Fibroblast of lung (primary cell): ENCODE measurements around the gene DRG2.

Source experiments
- CTCF ChIP-seq, 2 donors: IDR thresholded peaks in 1 of 2; conservative IDR thresholded peaks in 1 of 2; 1 replicate in 1 of 2; 2 replicates in 1 of 2; pipeline ENCODE4 v1.5.1; 2011 to 2012; ENCODE audit warnings: low read length in 2 of 2, control low read depth in 1 of 2, inconsistent platforms in 1 of 2, low read depth in 1 of 2, mild to moderate bottlenecking in 1 of 2
- EZH2 ChIP-seq: IDR thresholded peaks from 2 replicates; pipeline ENCODE4 v1.5.1; 2012; ENCODE audit warnings: low read length, control low read depth, mild to moderate bottlenecking; ENCODE audit errors: missing control alignments

GRCh38 chr17:18141210-18141803, 53.6 kb downstream of the DRG2 start:
- TF ChIP-seq CTCF (conservative IDR thresholded peaks at IDR 0.05 in 1 of 2, IDR thresholded peaks at IDR 0.05 in 1 of 2; ENCODE audit: low read depth in 1 of 2, low read length in 2 of 2) (peak; percentile 23 to 48), EZH2 (no peak)
